Ascending aorta (tissue), 2 donors: ENCODE measurements around the gene EED. TPM values are rescaled to one million over a fixed set of nuclear protein-coding genes. Genes with fewer than 3 reads are reported as not detected.

Source experiments
- DNase-seq, 2 donors: peaks; one replicate each; pipeline ENCODE4 v3.0.0-alpha.2; 2019; ENCODE audit warnings: low spot score in 2 of 2
- H3K27ac ChIP-seq, 2 donors: fragments of 200-600 bp; sonication (generic); one replicate each; pipeline ENCODE4 v1.5.1; 2016 to 2017; ENCODE audit warnings: mild to moderate bottlenecking in 1 of 2
- H3K27me3 ChIP-seq: fragments of 200-600 bp; sonication (generic); one replicate; pipeline ENCODE4 v1.5.1; 2017
- H3K36me3 ChIP-seq, 2 donors: fragments of 200-600 bp; sonication (generic); one replicate each; pipeline ENCODE4 v1.5.1; 2016
- H3K4me1 ChIP-seq, 2 donors: fragments of 200-600 bp; sonication (generic); one replicate each; pipeline ENCODE4 v1.5.1; 2016 to 2017; ENCODE audit warnings: mild to moderate bottlenecking in 1 of 2
- H3K4me3 ChIP-seq, 2 donors: fragments of 200-600 bp; sonication (generic); one replicate each; pipeline ENCODE4 v1.5.1; 2016 to 2017; ENCODE audit warnings: mild to moderate bottlenecking in 1 of 2
- H3K9me3 ChIP-seq, 2 donors: fragments of 200-600 bp; sonication (generic); one replicate each; pipeline ENCODE4 v1.5.1; 2016
- CTCF ChIP-seq, 3 experiments: fragments of 200-600 bp in 2 of 3; fragments of 450-650 bp in 1 of 3; sonication (generic) in 2 of 3; IDR thresholded peaks; one replicate each; pipeline ENCODE4 v1.5.1; 2016 to 2019; ENCODE audit warnings: antibody characterized with exemption in 3 of 3, mild to moderate bottlenecking in 1 of 3, moderate library complexity in 1 of 3
- intact Hi-C: fragments of 100-400 bp; cut with DNase I; formaldehyde crosslinking; loops from one replicate; pipeline ENCODE4 v1.15.1; 2023
- total RNA-seq: library from RNA; depleted of rRNA; stranded (reverse); fragments of >200 nt; gene quantifications from one replicate; pipeline ENCODE4 v1.1.0, GENCODE V29; 2016

EED gene
- total RNA-seq, 1 donor from 2014 or later: 16.1 TPM

DNA sequence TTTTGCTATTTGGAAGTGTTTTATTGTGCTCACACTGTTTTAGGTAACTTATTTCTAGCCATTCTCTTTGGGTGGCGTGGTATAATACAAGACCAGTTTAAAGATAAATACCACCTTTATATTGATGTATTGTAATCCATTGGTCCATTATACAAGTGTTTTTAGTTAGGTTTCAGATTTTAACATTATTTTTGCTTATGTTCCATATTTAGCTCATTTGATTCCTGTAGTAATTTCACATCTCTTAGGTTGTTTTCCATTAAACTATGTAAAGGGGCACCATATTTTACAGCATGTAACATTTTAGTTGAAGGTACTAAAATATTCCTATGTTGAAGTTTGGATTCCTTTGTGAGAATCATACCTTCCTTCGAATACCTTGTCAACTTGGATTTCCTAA lies 20.1 kb downstream of the EED start:
- no peak for TF ChIP-seq CTCF (IDR thresholded peaks at IDR 0.05)
- H3K4me1 ChIP-seq: no peaks in the 10 kb centered on the region
- H3K27me3 ChIP-seq: no peaks in the 10 kb centered on the region
- peaks cover 0 to 21% of the 10 kb centered on the region in 2 donors for H3K36me3 ChIP-seq
- no peaks in the 10 kb centered on the region for H3K9me3 ChIP-seq
- no peak overlapping the region for H3K27ac ChIP-seq
- no peak for DNase-seq
- no peak overlapping the region for H3K4me3 ChIP-seq
- intact Hi-C loops: no loop called here

- H3K9me3 ChIP-seq: no peaks in the 10 kb centered on the region
- no peaks in the 10 kb centered on the region for H3K4me1 ChIP-seq
- H3K4me3 ChIP-seq: no peak overlapping the region
- H3K27ac ChIP-seq: no peak overlapping the region
- intact Hi-C loops: no loop called here
- no peak for DNase-seq
- no peak for TF ChIP-seq CTCF (IDR thresholded peaks at IDR 0.05)
- H3K36me3 ChIP-seq: peaks cover 0 to 21% of the 10 kb centered on the region in 2 donors
- no peaks in the 10 kb centered on the region for H3K27me3 ChIP-seq
These were observed 20.6 kb downstream of the EED start for GRCh38 chr11:86265194-86265593.

DNA sequence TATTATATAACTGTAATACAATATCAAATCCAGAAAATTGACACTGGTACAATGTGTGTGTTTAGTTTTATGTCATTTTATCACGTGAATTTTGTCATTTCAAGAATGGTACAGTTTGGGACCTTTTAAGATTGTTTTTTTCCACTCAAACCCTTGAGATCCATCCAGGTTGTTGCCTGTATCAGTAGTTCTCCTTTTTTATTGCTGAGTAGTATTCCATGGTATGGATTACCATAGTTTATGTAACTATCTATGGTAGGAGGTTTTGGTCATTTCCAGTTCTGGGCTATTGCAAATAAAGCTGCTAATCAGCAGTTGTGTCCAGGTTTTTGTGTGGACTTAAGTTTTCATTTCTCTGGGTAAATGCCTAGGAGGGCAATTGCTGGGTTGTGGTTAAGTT lies 25.1 kb downstream of the EED start:
- Histone ChIP-seq H3K4me1 (no peaks in the 10 kb centered on the region), H3K4me3 (no peak overlapping the region), H3K36me3 (no peaks in the 10 kb centered on the region), H3K27ac (no peak overlapping the region), H3K27me3 (no peaks in the 10 kb centered on the region), H3K9me3 (no peaks in the 10 kb centered on the region)
- DNase-seq: no peak
- intact Hi-C loops: no loop called here
- no peak for TF ChIP-seq CTCF (IDR thresholded peaks at IDR 0.05)

DNA sequence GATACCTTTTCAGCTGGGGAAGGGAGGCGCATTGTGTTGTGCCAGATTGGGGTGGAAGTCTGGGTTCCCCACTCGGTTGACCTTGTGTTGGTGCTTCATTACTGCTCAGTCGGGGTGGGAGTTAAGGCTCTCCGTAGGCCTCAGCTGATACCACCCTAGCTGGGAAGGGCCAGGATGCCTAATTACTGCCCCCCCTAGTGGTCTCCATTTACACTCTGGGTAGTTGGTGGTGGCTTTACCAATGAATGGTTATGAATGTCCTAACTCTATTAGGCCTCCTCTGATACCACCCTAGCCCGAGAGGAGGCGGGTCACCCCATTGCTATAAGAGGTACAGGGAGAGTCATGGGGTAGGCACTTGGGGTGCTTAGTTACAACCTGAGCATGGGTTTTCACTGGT lies 29.9 kb downstream of the EED start:
- DNase-seq: no peak
- intact Hi-C loops: no loop called here
- Histone ChIP-seq H3K36me3 (peaks cover 12 to 31% of the 10 kb centered on the region in 2 donors), H3K27me3 (no peaks in the 10 kb centered on the region), H3K4me3 (no peak overlapping the region), H3K27ac (no peak overlapping the region), H3K4me1 (no peaks in the 10 kb centered on the region), H3K9me3 (no peaks in the 10 kb centered on the region)
- no peak for TF ChIP-seq CTCF (IDR thresholded peaks at IDR 0.05)

GRCh38 chr11:86274999-86275398 lies 30.4 kb downstream of the EED start:
- Histone ChIP-seq H3K9me3 (no peaks in the 10 kb centered on the region), H3K27me3 (no peaks in the 10 kb centered on the region), H3K36me3 (peaks cover 16 to 36% of the 10 kb centered on the region in 2 donors), H3K27ac (no peak overlapping the region), H3K4me3 (no peak overlapping the region), H3K4me1 (no peaks in the 10 kb centered on the region)
- no peak for DNase-seq
- intact Hi-C loops: no loop called here
- TF ChIP-seq CTCF (IDR thresholded peaks at IDR 0.05): no peak
